Measurements from ENCODE around the gene MISP3. TPM values are rescaled to one million over a fixed set of nuclear protein-coding genes. Genes with fewer than 3 reads are reported as not detected.

The MISP3 gene
- total and polyA plus RNA-seq, 2 donors from 2014 or later = 8.7 to 32.0 TPM

DNA sequence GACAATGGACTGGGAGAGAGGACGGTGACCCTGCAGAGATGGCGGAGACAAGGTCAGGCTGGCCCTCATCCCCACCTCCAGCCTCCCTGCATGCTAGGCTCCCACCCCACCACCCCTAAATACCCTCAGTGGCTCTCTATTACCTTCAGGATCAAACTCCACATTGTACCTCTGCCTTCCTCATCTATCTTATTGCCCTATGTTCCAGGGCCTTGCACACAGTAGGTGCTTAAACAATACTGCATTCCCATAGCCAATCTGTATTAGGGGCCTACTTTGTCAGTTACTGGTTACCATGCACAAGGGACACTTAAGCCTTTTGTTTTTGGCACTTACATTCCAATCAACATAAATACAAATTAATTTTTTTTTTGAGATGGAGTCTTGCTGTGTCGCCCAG lies 17.2 kb upstream of the MISP3 start:
- intact Hi-C loops (cut with DNase I) = loop anchor here (10.0 kb wide), 1 partner anchor 171 kb away; no protein-coding TSS in a partner anchor
- DNase-seq (no peak), FAIRE-seq (no peak)

DNA sequence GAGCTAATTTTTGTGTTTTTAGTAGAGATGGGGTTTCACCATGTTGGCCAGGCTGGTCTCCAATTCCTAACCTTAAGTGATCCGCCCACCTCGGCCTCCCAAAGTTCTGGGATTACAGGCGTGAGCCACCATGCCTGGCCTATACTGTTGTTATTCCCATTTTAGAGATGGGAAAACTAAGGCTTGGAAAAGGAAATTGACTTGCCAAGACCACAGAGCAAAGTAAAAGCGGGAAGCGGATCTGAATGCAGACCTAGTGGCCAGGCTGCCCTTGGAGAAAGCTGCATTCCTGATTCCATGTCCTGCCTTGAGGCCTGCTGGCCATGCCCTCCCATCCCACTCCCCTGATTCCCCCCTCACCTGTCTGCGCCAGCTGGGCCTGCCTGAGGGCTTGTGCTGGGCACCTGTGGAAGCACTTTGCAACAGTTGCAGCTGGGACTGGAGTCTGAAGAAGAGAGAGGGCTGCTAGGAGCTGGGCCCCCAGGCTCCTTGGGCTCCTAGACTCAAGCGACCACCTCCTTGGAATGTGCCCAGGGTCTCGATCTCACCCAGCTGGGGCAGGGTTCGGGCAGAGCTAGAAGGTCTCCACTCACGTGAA lies 16.4 kb upstream of the MISP3 start:
- no peaks in the 10 kb centered on the region for H3K27me3 ChIP-seq (ENCODE audit: control insufficient read depth, insufficient read depth, low read length)
- no peak for DNase-seq
- no peaks in the 10 kb centered on the region for H3K36me3 ChIP-seq (ENCODE audit: control insufficient read depth in 2 of 3, insufficient read depth in 3 of 3, low read length in 3 of 3)
- H3K9me3 ChIP-seq (ENCODE audit: control insufficient read depth in 2 of 3, insufficient read depth in 1 of 3, low read length in 3 of 3) = no peaks in the 10 kb centered on the region
- TF ChIP-seq, protein P1, sequence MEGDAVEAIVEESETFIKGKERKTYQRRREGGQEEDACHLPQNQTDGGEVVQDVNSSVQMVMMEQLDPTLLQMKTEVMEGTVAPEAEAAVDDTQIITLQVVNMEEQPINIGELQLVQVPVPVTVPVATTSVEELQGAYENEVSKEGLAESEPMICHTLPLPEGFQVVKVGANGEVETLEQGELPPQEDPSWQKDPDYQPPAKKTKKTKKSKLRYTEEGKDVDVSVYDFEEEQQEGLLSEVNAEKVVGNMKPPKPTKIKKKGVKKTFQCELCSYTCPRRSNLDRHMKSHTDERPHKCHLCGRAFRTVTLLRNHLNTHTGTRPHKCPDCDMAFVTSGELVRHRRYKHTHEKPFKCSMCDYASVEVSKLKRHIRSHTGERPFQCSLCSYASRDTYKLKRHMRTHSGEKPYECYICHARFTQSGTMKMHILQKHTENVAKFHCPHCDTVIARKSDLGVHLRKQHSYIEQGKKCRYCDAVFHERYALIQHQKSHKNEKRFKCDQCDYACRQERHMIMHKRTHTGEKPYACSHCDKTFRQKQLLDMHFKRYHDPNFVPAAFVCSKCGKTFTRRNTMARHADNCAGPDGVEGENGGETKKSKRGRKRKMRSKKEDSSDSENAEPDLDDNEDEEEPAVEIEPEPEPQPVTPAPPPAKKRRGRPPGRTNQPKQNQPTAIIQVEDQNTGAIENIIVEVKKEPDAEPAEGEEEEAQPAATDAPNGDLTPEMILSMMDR (IDR thresholded peaks at IDR 0.05; ENCODE audit: borderline replicate concordance, extremely low read depth, insufficient read depth) = no peak
- H3K4me3 ChIP-seq (ENCODE audit: low read length in 3 of 3) = no peak overlapping the region
- H3K9ac ChIP-seq (ENCODE audit: low read length in 3 of 3) = no peak overlapping the region
- intact Hi-C loops (cut with DNase I) = loop anchor here (10.0 kb wide), 1 partner anchor 171 kb away; no protein-coding TSS in a partner anchor
- H3K4me1 ChIP-seq (ENCODE audit: control insufficient read depth in 2 of 3, insufficient read depth in 2 of 3, low read depth in 1 of 3, low read length in 3 of 3) = peaks cover 0 to 12% (median 11%) of the 10 kb centered on the region in 3 donors
- no peak for FAIRE-seq
- H3K27ac ChIP-seq (ENCODE audit: low read depth in 2 of 2, low read length in 2 of 2) = no peak overlapping the region

More for the DNA sequence above, 17.2 kb upstream of the MISP3 start:
- TF ChIP-seq, protein P1 (IDR thresholded peaks at IDR 0.05; ENCODE audit: borderline replicate concordance, extremely low read depth, insufficient read depth) = no peak
- Histone ChIP-seq H3K4me3 (ENCODE audit: low read length in 3 of 3) (no peak overlapping the region), H3K27ac (ENCODE audit: low read depth in 2 of 2, low read length in 2 of 2) (no peak overlapping the region), H3K27me3 (ENCODE audit: control insufficient read depth, insufficient read depth, low read length) (no peaks in the 10 kb centered on the region), H3K9me3 (ENCODE audit: control insufficient read depth in 2 of 3, insufficient read depth in 1 of 3, low read length in 3 of 3) (no peaks in the 10 kb centered on the region), H3K36me3 (ENCODE audit: control insufficient read depth in 2 of 3, insufficient read depth in 3 of 3, low read length in 3 of 3) (no peaks in the 10 kb centered on the region), H3K9ac (ENCODE audit: low read length in 3 of 3) (no peak overlapping the region), H3K4me1 (ENCODE audit: control insufficient read depth in 2 of 3, insufficient read depth in 2 of 3, low read depth in 1 of 3, low read length in 3 of 3) (peaks cover 0 to 11% (median 10%) of the 10 kb centered on the region in 3 donors)

DNA sequence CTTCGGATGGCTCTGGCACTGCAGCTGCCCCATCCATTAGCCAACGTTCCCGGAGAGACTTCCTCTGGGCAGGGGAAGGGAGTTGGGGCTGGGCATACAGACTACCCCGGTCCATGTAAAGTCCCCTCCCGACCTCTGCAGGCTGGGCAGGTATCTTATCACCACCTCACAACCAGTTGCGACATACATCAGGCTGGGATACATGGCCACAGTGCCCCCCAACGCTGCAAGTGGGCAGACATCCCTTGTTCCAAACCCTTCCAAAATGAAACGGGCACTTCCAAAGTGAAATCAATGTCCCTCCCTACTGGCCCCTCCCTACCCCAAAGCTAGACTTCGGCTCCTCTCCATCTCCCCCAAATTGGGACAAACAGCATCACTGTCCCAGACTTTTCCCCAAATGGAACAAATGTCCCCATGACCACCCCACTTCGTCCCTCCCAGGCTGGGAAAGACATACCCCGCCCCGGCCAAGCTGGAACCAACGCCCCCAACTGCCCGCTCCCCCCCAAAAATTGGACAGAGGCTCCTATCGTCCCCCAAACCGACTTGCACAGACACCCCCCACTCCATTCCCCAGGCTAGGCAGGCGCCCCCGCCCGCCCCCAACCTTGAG lies 15.7 kb upstream of the MISP3 start:
- no peak for FAIRE-seq
- no peaks in the 10 kb centered on the region for H3K36me3 ChIP-seq (ENCODE audit: control insufficient read depth in 2 of 3, insufficient read depth in 3 of 3, low read length in 3 of 3)
- H3K4me3 ChIP-seq (ENCODE audit: low read length in 3 of 3) = no peak overlapping the region
- no peaks in the 10 kb centered on the region for H3K27me3 ChIP-seq (ENCODE audit: control insufficient read depth, insufficient read depth, low read length)
- TF ChIP-seq, protein P1 (IDR thresholded peaks at IDR 0.05; ENCODE audit: borderline replicate concordance, extremely low read depth, insufficient read depth) = no peak
- intact Hi-C loops (cut with DNase I) = loop anchor here (10.0 kb wide), 1 partner anchor 172 kb away; no protein-coding TSS in a partner anchor
- H3K9me3 ChIP-seq (ENCODE audit: control insufficient read depth in 2 of 3, insufficient read depth in 1 of 3, low read length in 3 of 3) = no peaks in the 10 kb centered on the region
- no peak overlapping the region for H3K27ac ChIP-seq (ENCODE audit: low read depth in 2 of 2, low read length in 2 of 2)
- H3K4me1 ChIP-seq (ENCODE audit: control insufficient read depth in 2 of 3, insufficient read depth in 2 of 3, low read depth in 1 of 3, low read length in 3 of 3) = peaks cover 0 to 12% (median 11%) of the 10 kb centered on the region in 3 donors
- no peak overlapping the region for H3K9ac ChIP-seq (ENCODE audit: low read length in 3 of 3)
- DNase-seq = no peak

Measured in kidney (tissue), 14 donors.